Measurements from ENCODE around the gene PRDM15.

PRDM15 gene

GRCh38 chr21:41907496-41908258 lies 28.5 kb upstream of the PRDM15 start:
- DNase-seq (ENCODE audit: low spot score), result no peak

- no peak for DNase-seq (ENCODE audit: low spot score)
These were observed 27.6 kb upstream of the PRDM15 start for GRCh38 chr21:41906770-41907169.

DNA sequence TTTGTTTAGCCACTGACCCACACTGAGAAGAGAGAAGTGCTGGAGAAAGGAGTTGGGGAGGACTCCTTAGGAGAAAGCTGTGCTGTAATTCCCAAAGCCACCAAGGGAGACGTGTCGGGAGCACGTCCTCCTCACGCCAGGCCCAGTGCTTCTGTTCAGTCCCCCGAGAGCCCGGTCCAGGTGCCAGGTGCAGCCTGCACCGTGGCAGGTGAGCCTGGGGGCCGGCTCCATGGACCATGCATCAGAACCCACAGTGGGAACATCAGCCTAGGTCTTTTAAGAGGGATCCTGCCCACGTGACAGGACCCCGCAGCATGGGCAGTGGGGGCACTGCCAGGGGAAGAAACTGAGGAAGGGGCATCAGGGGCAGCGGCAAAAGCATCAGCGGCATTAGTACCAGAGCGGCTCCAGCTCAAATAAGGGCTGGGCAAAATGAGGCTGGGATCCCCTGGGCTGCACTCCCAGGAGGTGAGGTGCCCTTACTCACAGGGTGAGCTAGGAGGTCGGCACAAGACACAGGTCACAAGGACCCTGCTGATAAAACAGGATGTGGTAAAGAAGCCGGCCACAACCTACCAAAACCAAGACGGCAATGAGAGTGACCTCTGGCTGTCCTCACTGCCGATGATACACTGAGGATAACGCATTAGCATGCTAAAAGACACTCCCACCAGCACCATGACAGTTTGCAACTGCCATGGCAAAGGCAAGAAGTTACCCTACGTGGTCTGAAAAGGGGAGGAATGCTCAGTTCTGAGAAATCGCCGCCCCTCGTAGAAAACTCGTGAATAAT lies 24.6 kb upstream of the PRDM15 start:
- no peak for DNase-seq (ENCODE audit: low spot score)

DNA sequence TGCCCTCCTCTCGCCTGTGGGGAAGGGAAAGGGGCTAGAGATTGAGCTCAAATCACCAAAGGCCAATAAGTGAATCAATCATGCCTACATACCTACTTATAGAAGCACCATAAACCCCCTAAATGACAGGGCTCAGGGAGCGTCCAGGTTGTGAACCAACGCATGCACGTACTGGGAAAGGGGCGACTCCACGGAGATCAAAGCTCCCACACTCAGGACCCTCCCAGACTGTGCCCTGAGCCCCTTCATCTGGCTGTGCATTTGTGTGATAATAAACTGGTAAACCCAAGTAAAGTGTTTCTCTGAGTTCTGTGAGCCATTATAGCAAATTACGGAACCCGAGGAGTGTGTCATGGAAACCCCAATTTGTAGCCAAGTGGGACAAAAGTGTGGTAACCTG lies 23.8 kb upstream of the PRDM15 start:
- no peak for DNase-seq (ENCODE audit: low spot score)

- no peak for DNase-seq (ENCODE audit: low spot score)
These were observed 22.6 kb upstream of the PRDM15 start for GRCh38 chr21:41901782-41902181.

GRCh38 chr21:41901099-41901498 lies 22.0 kb upstream of the PRDM15 start:
- no peak for DNase-seq (ENCODE audit: low spot score)

GRCh38 chr21:41900401-41900800 lies 21.3 kb upstream of the PRDM15 start:
- DNase-seq (ENCODE audit: low spot score), result no peak

- no peak for DNase-seq (ENCODE audit: low spot score)
These were observed 20.5 kb upstream of the PRDM15 start for GRCh38 chr21:41899426-41900202.

DNA sequence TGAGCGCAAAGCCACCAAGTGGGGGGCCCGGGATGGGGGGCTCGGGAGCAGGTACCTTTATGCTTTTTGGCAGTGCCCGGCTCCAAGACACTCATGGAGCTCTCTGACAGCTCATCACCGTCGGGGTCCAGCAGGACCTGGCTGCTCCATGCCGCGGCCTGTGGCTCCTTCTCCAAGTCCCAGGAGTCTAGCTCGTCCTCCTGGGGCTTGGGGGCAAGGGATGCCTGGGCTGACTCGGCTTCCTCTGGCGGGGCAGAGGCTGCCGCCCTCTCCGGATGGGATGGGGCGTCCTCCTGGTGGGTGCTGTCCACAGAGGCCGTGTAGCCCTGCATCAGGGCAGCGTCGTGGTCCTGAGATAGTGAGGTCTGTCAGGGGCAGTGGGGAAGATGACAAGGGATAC lies 19.9 kb upstream of the PRDM15 start:
- DNase-seq (ENCODE audit: low spot score), result no peak

GRCh38 chr21:41897700-41898099 lies 18.6 kb upstream of the PRDM15 start:
- no peak for DNase-seq (ENCODE audit: low spot score)

DNA sequence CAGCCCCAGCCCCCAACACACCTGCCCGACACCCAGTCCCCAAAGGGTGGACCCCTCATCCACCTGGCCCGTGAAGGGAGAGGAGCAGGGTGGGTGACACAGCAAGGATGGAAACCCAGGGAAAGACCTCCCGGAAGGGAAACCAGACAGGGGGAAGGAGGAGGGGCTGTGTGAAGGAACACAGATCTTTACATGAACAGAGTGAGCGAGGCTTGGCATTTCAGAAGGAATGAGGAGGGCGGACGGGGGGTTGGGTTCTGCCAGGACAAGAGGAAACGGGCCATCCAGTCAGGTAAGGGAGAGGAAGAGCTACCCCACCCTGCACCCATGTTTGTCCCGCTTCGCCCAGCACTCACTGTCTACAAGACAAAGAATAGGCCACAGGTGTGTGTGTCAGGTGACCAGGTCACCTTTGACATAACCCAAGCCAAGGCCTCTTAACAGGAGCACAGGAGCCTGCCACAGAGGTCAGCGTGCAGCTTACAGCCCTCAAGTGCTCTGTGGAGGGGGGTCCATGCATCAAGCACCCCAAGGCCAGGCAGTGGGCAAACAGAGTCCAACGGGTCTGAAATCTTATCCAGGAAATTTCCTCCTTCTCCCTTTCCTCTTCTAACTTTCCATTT lies 18.0 kb upstream of the PRDM15 start:
- DNase-seq (ENCODE audit: low spot score), result no peak

GRCh38 chr21:41895643-41896493 lies 16.7 kb upstream of the PRDM15 start:
- DNase-seq (ENCODE audit: low spot score), result no peak

- DNase-seq (ENCODE audit: low spot score), result no peak
These were observed 15.9 kb upstream of the PRDM15 start for GRCh38 chr21:41894922-41895557.

DNA sequence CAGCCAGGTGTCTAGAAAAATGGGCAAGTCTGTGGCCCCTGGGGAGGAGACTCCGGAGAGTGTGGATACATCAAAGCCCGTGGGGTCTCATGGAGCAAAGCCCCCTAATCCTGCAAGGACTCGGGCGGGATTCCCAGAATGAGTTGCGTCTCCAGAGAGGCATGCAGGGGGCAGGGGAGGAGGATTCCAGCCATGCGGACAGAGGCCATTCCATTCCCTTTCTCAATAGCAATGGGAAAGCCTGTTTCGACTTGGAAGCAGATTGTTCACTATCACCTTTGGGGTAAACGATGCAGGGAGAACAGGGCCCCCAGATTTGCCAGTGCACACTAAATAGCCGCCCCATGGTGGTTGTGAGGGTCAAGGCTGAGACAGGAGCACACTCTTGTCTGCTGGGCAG lies 15.4 kb upstream of the PRDM15 start:
- no peak for DNase-seq (ENCODE audit: low spot score)

DNA sequence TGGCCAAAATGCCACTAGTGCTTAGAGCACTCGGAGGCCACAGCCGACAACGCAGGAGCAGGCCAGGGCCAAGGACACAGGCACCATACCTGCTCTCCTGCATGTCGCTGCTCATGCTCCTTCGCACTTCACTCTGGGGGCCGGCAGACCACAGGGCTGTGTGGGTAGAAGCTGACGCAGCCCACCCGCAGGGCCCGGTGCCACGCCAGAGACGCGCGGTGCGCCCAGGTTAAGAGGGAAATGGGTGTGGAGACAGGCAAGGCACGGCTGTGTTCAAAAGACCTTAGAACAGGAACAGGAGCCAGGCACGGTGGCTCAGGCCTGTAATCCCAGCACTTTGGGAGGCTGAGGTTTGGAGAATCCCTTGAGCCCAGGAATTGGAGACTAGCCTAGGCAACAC lies 13.6 kb upstream of the PRDM15 start:
- no peak for DNase-seq (ENCODE audit: low spot score)

GRCh38 chr21:41891132-41891531 lies 12.0 kb upstream of the PRDM15 start:
- no peak for DNase-seq (ENCODE audit: low spot score)

DNA sequence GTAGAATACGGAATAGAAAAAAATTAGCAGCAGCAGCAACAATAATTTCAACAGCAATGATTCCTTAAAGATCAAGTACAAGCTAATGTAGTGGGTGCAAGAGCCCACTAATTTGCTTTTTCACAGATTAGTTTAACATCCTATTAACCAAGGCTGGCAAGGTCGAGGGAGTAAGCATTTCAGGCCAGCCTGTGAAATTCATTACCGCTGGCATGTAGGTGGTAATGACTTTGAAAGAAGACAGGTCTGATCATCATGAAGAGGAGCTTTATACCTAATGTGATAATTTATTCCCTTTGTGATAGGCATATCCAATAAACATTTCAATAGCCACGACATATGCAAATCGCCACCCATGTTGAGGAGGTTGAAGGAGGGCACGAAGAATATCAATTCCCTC lies 11.2 kb upstream of the PRDM15 start:
- no peak for DNase-seq (ENCODE audit: low spot score)

- DNase-seq (ENCODE audit: low spot score), result no peak
These were observed 9.7 kb upstream of the PRDM15 start for GRCh38 chr21:41888749-41889376.

- DNase-seq (ENCODE audit: low spot score), result no peak
These were observed 8.5 kb upstream of the PRDM15 start for GRCh38 chr21:41887667-41888066.

GRCh38 chr21:41886328-41886727 lies 7.2 kb upstream of the PRDM15 start:
- no peak for DNase-seq (ENCODE audit: low spot score)
